Measurements from ENCODE around the gene SDK1.

- TF ChIP-seq POLR2AphosphoS5 (IDR thresholded peaks at IDR 0.05; ENCODE audit: insufficient read depth, low read depth, low read length) = no peak
- no peak for TF ChIP-seq CTCF (IDR thresholded peaks at IDR 0.05; ENCODE audit: extremely low read depth in 1 of 2, insufficient read depth in 1 of 2, low read depth in 1 of 2, low read length in 2 of 2)
Observed at GRCh38 chr7:4050126-4050660, 749.1 kb downstream of the SDK1 start.

Data from endothelial cell of umbilical vein (primary cell).